Endothelial cell (in vitro differentiated cells): ENCODE data around the gene GDA. TPM values are rescaled to one million over a fixed set of nuclear protein-coding genes. Genes with fewer than 3 reads are reported as not detected.

Experiments
- DNase-seq: peaks from one replicate; pipeline ENCODE4 v3.0.0; 2021; ENCODE audit warnings: low spot score
- H3K27ac Mint-ChIP-seq: one replicate; pipeline ENCODE4 v1.8.0; 2021; ENCODE audit warnings: mixed read lengths, inconsistent platforms; ENCODE audit not compliant: unreplicated experiment
- H3K27me3 Mint-ChIP-seq: one replicate; pipeline ENCODE4 v1.8.0; 2021; ENCODE audit warnings: mild to moderate bottlenecking, moderate library complexity, mixed read lengths, inconsistent platforms; ENCODE audit not compliant: unreplicated experiment
- H3K36me3 Mint-ChIP-seq: one replicate; pipeline ENCODE4 v1.8.0; 2021; ENCODE audit warnings: mild to moderate bottlenecking, low read depth, mixed read lengths, inconsistent platforms; ENCODE audit not compliant: unreplicated experiment
- H3K4me1 Mint-ChIP-seq: one replicate; pipeline ENCODE4 v1.8.0; 2021; ENCODE audit warnings: mild to moderate bottlenecking, mixed read lengths, inconsistent platforms; ENCODE audit not compliant: unreplicated experiment
- H3K4me3 Mint-ChIP-seq: one replicate; pipeline ENCODE4 v1.8.0; 2021; ENCODE audit warnings: mild to moderate bottlenecking, mixed read lengths, inconsistent platforms; ENCODE audit not compliant: unreplicated experiment
- H3K9me3 Mint-ChIP-seq: one replicate; pipeline ENCODE4 v1.8.0; 2021; ENCODE audit warnings: mixed read lengths, inconsistent platforms; ENCODE audit not compliant: unreplicated experiment
- total RNA-seq: library from RNA; stranded (reverse); fragmentation: NEBNext Ultra II Directional; extraction: Animal tissue kit (Norgen Biotek cat#: 25700); gene quantifications from one replicate; pipeline ENCODE4 v1.2.1, GENCODE V29; 2021; ENCODE audit not compliant: unreplicated experiment
- TF ChIP-seq, protein P1 (sequence below): fragments of 200-600 bp; sonication (generic); IDR thresholded peaks from one replicate; pipeline ENCODE4 v1.5.0; 2021; ENCODE audit warnings: antibody characterized with exemption; ENCODE audit not compliant: unreplicated experiment

GDA gene
- total RNA-seq, 1 donor from 2014 or later = 0.23 TPM

DNA sequence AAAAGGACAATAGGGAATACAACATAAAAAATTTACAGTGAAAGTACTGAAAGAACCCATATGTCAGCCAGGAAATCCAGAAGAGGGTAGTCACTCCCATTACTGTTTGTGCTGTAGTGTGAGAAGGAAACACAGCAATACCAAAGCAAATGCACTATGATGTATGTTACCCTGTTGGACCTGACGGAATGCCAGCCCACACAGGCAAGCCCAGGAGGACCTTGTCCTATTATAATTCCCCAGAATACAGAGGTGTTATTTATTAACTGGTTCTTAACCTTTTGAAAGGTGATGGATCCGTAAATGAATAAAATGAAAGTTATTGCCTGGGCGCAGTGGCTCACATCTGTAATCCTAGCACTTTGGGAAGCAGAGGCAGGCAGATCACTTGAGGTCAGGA, 79.0 kb downstream of the GDA start:
- Mint-ChIP-seq H3K9me3 (no peaks in the 10 kb centered on the region), H3K36me3 (no peaks in the 10 kb centered on the region), H3K27ac (no peak overlapping the region), H3K27me3 (no peaks in the 10 kb centered on the region), H3K4me3 (no peak overlapping the region), H3K4me1 (no peaks in the 10 kb centered on the region)
- no peak for DNase-seq
- TF ChIP-seq, protein P1, sequence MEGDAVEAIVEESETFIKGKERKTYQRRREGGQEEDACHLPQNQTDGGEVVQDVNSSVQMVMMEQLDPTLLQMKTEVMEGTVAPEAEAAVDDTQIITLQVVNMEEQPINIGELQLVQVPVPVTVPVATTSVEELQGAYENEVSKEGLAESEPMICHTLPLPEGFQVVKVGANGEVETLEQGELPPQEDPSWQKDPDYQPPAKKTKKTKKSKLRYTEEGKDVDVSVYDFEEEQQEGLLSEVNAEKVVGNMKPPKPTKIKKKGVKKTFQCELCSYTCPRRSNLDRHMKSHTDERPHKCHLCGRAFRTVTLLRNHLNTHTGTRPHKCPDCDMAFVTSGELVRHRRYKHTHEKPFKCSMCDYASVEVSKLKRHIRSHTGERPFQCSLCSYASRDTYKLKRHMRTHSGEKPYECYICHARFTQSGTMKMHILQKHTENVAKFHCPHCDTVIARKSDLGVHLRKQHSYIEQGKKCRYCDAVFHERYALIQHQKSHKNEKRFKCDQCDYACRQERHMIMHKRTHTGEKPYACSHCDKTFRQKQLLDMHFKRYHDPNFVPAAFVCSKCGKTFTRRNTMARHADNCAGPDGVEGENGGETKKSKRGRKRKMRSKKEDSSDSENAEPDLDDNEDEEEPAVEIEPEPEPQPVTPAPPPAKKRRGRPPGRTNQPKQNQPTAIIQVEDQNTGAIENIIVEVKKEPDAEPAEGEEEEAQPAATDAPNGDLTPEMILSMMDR = no peak

DNA sequence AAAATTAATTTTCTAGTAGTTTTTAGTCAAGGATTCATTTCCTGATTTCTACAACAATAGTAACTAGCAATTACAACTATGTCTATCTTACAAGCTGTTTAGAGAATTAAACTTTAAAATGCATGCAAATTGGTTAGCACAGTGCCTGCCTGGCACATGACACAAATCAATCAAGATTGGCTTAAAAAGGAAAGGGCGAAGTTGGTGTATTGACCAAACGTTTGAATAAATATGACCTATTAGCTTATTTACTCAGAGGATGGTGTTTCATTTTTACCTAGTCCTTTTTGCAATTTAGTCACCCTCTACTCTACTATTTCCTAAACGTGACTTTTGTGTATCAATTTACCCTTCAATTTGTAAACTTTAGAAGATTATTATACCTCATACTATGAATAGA, 83.5 kb downstream of the GDA start:
- no peaks in the 10 kb centered on the region for H3K36me3 Mint-ChIP-seq
- no peak overlapping the region for H3K27ac Mint-ChIP-seq
- H3K4me1 Mint-ChIP-seq = no peaks in the 10 kb centered on the region
- H3K27me3 Mint-ChIP-seq = peaks cover 2% of the 10 kb centered on the region
- TF ChIP-seq, protein P1 = no peak
- H3K4me3 Mint-ChIP-seq = no peak overlapping the region
- DNase-seq = no peak
- H3K9me3 Mint-ChIP-seq = no peaks in the 10 kb centered on the region

- H3K9me3 Mint-ChIP-seq = no peaks in the 10 kb centered on the region
- H3K4me3 Mint-ChIP-seq = no peak overlapping the region
- no peaks in the 10 kb centered on the region for H3K36me3 Mint-ChIP-seq
- H3K27me3 Mint-ChIP-seq = no peaks in the 10 kb centered on the region
- H3K4me1 Mint-ChIP-seq = no peaks in the 10 kb centered on the region
- H3K27ac Mint-ChIP-seq = no peak overlapping the region
- TF ChIP-seq, protein P1 = no peak
- DNase-seq = no peak
Measured at GRCh38 chr9:72247549-72247948, 98.3 kb downstream of the GDA start.

- no peak for DNase-seq
- Mint-ChIP-seq H3K4me1 (no peaks in the 10 kb centered on the region), H3K27me3 (no peaks in the 10 kb centered on the region), H3K9me3 (no peaks in the 10 kb centered on the region), H3K27ac (no peak overlapping the region), H3K36me3 (no peaks in the 10 kb centered on the region), H3K4me3 (no peak overlapping the region)
- TF ChIP-seq, protein P1 = no peak
Measured at GRCh38 chr9:72251589-72251988, 102.3 kb downstream of the GDA start.

DNA sequence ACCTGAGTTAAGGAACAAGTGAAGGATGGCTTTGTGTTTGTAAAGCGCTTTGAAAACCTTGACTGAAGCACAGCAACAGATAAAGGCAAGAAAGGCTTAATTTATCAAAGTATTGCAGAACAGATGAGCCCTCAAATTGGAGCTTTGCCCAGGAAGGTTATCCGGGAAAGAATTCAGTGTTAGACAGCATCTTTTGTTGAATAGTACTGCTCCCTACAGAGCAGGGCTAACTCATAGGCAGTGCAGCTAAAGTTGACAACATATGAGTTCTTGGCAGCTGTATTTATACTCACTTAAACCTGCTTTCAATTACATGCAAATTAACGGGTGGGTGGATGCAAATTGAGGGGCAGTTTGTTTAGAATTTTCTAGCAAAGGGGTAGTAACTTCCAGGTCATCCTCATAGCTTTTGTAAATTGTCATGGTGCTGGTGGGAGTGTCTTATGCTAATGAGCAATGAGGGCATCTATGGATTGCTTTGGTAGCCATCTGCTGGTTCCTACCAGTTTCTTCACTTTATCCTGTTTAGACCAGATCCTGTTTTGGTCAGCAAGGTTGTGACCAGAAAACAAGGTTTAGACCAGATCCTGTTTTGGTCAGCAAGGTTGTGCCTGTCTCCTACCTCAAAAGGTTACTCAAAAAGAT, 105.8 kb downstream of the GDA start:
- H3K36me3 Mint-ChIP-seq = no peaks in the 10 kb centered on the region
- no peak overlapping the region for H3K4me3 Mint-ChIP-seq
- H3K9me3 Mint-ChIP-seq = no peaks in the 10 kb centered on the region
- no peak for DNase-seq
- H3K27me3 Mint-ChIP-seq = no peaks in the 10 kb centered on the region
- H3K27ac Mint-ChIP-seq = no peak overlapping the region
- no peaks in the 10 kb centered on the region for H3K4me1 Mint-ChIP-seq
- TF ChIP-seq, protein P1 = no peak
